ENCODE results near the gene LZIC.

- TF ChIP-seq HNRNPH1 (optimal IDR thresholded peaks at IDR 0.05; ENCODE audit: low read depth, low read length) = no peak
- no peak for TF ChIP-seq BCLAF1 (IDR thresholded peaks at IDR 0.05)
- no peak for TF ChIP-seq CTCF (CRISPR knock-in tag; IDR thresholded peaks at IDR 0.05)
- no peak for TF ChIP-seq MAFK (conservative IDR thresholded peaks at IDR 0.05 in 1 of 2, IDR thresholded peaks at IDR 0.05 in 1 of 2; ENCODE audit: low read length in 2 of 2)
- TF ChIP-seq GABPA (IDR thresholded peaks at IDR 0.05; ENCODE audit: low read depth, low read length) = no peak
- no peak for TF ChIP-seq GABPA (CRISPR knock-in tag; IDR thresholded peaks at IDR 0.05; ENCODE audit: low read depth)
- no peak for TF ChIP-seq ATM (IDR thresholded peaks at IDR 0.05; ENCODE audit: borderline replicate concordance)
- no peak for TF ChIP-seq NFYB (CRISPR knock-in tag; IDR thresholded peaks at IDR 0.05)
- no peak for TF ChIP-seq PHF8 (CRISPR knock-in tag; IDR thresholded peaks at IDR 0.05)
- TF ChIP-seq KAT2B (IDR thresholded peaks at IDR 0.05; ENCODE audit: borderline replicate concordance, low read depth, low read length) = no peak
- no peak for TF ChIP-seq POLR2A (IDR thresholded peaks at IDR 0.05; ENCODE audit: insufficient read depth in 1 of 2, low read depth in 2 of 2, low read length in 2 of 2)
- no peak for TF ChIP-seq ZNF142 (CRISPR knock-in tag; IDR thresholded peaks at IDR 0.05)
- TF ChIP-seq POLR2AphosphoS5 (IDR thresholded peaks at IDR 0.05; ENCODE audit: low read depth, low read length) = no peak
- TF ChIP-seq CREB3 (CRISPR knock-in tag; IDR thresholded peaks at IDR 0.05) = no peak
- no peak for TF ChIP-seq FOSL1 (CRISPR knock-in tag; IDR thresholded peaks at IDR 0.05; ENCODE audit: borderline replicate concordance)
Observed at GRCh38 chr1:9882945-9883303, 60.3 kb downstream of the LZIC start.
